Measurements from ENCODE around the gene CCDC88A. TPM values are rescaled to one million over a fixed set of nuclear protein-coding genes. Genes with fewer than 3 reads are reported as not detected.

CCDC88A gene
- total RNA-seq, 1 experiment from 2014 or later: 27.2 TPM

DNA sequence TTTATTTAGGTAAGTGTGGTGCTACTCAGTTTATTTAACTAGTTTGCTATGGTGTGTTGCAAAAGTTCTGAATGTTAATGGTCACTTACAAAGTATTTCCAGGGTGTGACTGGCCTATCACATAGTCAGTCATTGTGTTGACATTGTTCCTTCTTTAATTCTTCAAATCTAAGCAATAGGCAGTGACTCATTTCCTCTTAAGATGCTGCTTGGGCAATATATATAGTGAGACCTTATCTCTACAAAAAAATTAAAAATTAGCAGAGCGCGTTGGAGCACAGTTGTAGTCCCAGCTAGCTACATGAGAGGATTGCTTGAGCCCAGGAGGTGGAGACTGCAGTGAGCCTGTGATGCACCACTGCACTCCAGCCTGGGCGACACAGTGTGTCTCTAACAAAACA is 5.8 kb upstream of the CCDC88A start (continued):
- no peak for TF ChIP-seq YY1 (IDR thresholded peaks at IDR 0.05; ENCODE audit: extremely low read depth, insufficient replicate concordance, low read depth, low read length)
- TF ChIP-seq CBX3 (IDR thresholded peaks at IDR 0.05; ENCODE audit: low read depth): no peak
- TF ChIP-seq, protein P1, sequence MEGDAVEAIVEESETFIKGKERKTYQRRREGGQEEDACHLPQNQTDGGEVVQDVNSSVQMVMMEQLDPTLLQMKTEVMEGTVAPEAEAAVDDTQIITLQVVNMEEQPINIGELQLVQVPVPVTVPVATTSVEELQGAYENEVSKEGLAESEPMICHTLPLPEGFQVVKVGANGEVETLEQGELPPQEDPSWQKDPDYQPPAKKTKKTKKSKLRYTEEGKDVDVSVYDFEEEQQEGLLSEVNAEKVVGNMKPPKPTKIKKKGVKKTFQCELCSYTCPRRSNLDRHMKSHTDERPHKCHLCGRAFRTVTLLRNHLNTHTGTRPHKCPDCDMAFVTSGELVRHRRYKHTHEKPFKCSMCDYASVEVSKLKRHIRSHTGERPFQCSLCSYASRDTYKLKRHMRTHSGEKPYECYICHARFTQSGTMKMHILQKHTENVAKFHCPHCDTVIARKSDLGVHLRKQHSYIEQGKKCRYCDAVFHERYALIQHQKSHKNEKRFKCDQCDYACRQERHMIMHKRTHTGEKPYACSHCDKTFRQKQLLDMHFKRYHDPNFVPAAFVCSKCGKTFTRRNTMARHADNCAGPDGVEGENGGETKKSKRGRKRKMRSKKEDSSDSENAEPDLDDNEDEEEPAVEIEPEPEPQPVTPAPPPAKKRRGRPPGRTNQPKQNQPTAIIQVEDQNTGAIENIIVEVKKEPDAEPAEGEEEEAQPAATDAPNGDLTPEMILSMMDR (IDR thresholded peaks at IDR 0.05 in 2 of 3, conservative IDR thresholded peaks at IDR 0.05 in 1 of 3; ENCODE audit: borderline replicate concordance in 1 of 3, insufficient read depth in 1 of 3, low read depth in 2 of 3, low read length in 2 of 3): no peak
- TF ChIP-seq, protein P2, sequence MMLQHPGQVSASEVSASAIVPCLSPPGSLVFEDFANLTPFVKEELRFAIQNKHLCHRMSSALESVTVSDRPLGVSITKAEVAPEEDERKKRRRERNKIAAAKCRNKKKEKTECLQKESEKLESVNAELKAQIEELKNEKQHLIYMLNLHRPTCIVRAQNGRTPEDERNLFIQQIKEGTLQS (IDR thresholded peaks at IDR 0.05): no peak
- TF ChIP-seq EZH2 (IDR thresholded peaks at IDR 0.05): no peak
- no peak for TF ChIP-seq RAD21 (IDR thresholded peaks at IDR 0.05; ENCODE audit: low read depth)

DNA sequence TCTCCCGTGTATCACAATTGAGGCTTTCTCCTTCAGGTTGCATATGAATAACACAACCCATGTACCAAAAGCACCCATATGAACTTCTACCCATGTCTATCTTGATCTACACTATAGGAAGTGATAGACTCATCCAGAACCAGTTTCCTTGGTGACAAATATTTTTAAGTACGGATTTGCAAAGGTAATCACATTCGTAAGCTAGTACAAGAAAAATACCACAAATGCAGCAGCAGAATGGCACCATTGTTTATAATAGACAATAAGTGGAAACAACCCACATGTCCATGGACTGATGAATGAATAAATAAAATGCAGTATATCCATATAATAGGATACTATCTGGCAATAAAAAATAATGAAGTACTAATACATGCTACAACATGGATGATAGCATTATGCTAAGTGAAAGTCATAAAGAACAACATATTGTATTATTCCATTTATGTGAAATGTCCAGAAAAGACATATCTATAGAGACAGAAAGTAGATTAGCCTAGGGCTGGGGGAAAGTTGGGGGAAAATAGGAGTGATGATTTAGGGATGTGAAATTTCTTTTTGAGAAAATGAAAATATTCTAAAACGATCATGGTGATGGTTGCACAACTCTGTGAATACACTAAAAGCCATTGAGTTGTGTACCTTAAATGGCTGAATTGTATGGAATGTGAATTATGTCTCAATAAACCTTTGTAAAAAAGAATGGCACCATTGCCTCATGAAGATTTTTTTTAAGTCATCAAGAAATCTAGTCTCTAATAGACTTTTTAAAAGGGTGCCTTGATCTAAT is 3.4 kb upstream of the CCDC88A start:
- ATAC-seq (no peak), DNase-seq (ENCODE audit: low read depth, low spot score) (no peak)
- ChIA-PET POLR2A (no interaction called here), CTCF (interaction anchor here (1.0 kb wide), 1 partner anchor 9 kb away, joined by 4 read pairs; no protein-coding TSS in a partner anchor), RAD21 (ENCODE audit: low non-redundant PET in 1 of 2, low total read pairs in 2 of 2, uncharacterized antibody in 2 of 2, unreplicated experiment in 2 of 2) (no interaction called here)
- Histone ChIP-seq H3K9me3 (ENCODE audit: control insufficient read depth in 1 of 2, insufficient read depth in 1 of 2, low read depth in 1 of 2, low read length in 2 of 2) (no peaks in the 10 kb centered on the region), H3K9me2 (ENCODE audit: insufficient read depth) (no peaks in the 10 kb centered on the region), H3K36me3 (ENCODE audit: control insufficient read depth in 1 of 2, insufficient read depth in 2 of 2, low read length in 2 of 2) (no peaks in the 10 kb centered on the region), H3K79me2 (ENCODE audit: insufficient read depth, low read length) (no peaks in the 10 kb centered on the region), H3K4me3 (replicated peaks in 1 of 2; ENCODE audit: low read depth in 1 of 2, low read length in 2 of 2) (no peak overlapping the region), H3K27me3 (ENCODE audit: insufficient read depth, low read length) (no peaks in the 10 kb centered on the region), H3K4me2 (ENCODE audit: low read length) (no peak overlapping the region), H3K27ac (ENCODE audit: low read depth, low read length) (no peak overlapping the region), H3K9ac (ENCODE audit: low read length) (no peak overlapping the region), H2AFZ (ENCODE audit: low read depth, low read length, poor library complexity, severe bottlenecking) (no peak overlapping the region), H4K20me1 (ENCODE audit: insufficient read depth) (no peaks in the 10 kb centered on the region), H3K4me1 (ENCODE audit: control insufficient read depth in 1 of 2, insufficient read depth in 2 of 2, low read length in 2 of 2) (peaks cover 4 to 27% of the 10 kb centered on the region in 2 experiments; a peak in 3 of 4 replicates)
- no TSS peak for BruUV-seq (replicated peaks)
- TF ChIP-seq SRF (IDR thresholded peaks at IDR 0.05; ENCODE audit: low read depth) (no peak), ELF1 (IDR thresholded peaks at IDR 0.05; ENCODE audit: borderline replicate concordance, low read depth) (no peak), POLR2A (IDR thresholded peaks at IDR 0.05; ENCODE audit: borderline replicate concordance, extremely low read depth, insufficient read depth, insufficient read length) (no peak), TCF7L2 (IDR thresholded peaks at IDR 0.05; ENCODE audit: borderline replicate concordance, extremely low read depth, insufficient read depth, insufficient read length) (no peak), SP1 (IDR thresholded peaks at IDR 0.05; ENCODE audit: low read depth) (no peak), SIN3A (IDR thresholded peaks at IDR 0.05; ENCODE audit: low read depth) (no peak), EGR1 (IDR thresholded peaks at IDR 0.05; ENCODE audit: low read depth) (no peak), ZNF274 (IDR thresholded peaks at IDR 0.05; ENCODE audit: low read depth, low read length) (no peak), EZH2phosphoT487 (IDR thresholded peaks at IDR 0.05; ENCODE audit: borderline replicate concordance) (no peak)
- TF ChIP-seq, protein P2 (IDR thresholded peaks at IDR 0.05): no peak
- intact Hi-C loops (cut with micrococcal nuclease): no loop called here

All from HCT116 (cell line).